GM18520 (cell line): ENCODE measurements around the gene VSTM4.

Source experiments
- ATAC-seq: cut with Tn5 transposase; IDR thresholded peaks from one replicate; pipeline ENCODE4 v1.9.1; 2021; ENCODE audit not compliant: unreplicated experiment

The VSTM4 gene

DNA sequence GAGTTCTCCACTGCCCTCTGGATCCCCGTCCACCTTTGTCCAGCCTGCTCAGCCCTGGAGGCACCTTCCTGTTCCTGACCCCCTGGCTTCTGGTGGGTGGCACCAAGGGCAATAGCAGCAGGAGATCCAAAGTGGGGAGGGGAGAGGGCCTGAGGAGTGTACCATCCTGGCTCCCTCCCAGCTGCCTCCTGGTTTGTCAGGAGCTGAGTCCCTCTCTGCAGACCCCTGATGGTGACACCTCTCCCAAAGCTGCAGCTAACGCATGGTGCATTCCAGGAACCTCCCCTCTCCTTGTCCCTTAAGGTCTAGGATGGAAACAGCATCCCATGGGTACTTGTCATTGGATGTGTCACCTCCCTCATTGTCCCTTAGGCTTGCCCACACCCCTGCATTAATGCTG, 39.6 kb downstream of the VSTM4 start:
- no peak for ATAC-seq

DNA sequence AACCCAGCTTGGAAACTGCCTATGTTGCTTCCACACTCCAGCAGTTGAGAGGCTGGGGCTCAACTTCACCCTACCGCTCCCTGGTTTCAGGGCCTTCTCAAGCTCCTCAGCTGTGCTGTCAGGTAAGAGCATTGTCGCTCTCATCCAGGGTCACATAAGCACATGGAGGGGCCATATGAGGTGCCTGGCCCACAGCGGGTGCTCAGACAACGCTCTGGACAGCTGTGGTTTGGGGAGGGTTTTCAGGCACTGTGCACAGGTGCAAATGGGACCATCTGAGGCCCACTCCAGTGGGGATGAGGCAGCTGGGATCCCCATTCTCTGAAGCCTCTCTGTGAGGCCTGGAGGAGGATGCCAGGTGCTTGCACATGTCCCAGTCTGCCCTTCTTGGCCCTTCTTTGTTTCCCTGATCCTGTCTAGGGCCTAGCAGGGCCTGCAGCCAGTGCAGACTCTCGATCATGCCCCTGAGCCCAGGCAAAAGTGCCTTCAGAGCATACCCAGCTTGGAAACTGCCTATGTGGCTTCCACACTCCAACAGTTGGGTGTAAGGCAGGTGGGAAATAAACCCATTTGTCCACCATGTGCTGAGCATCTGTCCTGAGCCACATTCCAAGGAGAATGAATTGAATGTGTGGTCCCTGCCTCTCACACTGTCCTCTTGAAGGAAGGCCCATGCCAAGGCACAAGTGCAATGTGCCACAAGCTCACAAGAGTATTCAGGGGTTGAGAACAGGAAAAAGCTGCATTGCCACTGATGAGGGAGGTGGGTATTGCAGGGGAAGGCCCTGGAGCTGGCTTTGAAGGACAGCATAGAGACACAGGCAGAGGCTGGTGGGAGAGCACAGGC, 40.3 kb downstream of the VSTM4 start:
- no peak for ATAC-seq

DNA sequence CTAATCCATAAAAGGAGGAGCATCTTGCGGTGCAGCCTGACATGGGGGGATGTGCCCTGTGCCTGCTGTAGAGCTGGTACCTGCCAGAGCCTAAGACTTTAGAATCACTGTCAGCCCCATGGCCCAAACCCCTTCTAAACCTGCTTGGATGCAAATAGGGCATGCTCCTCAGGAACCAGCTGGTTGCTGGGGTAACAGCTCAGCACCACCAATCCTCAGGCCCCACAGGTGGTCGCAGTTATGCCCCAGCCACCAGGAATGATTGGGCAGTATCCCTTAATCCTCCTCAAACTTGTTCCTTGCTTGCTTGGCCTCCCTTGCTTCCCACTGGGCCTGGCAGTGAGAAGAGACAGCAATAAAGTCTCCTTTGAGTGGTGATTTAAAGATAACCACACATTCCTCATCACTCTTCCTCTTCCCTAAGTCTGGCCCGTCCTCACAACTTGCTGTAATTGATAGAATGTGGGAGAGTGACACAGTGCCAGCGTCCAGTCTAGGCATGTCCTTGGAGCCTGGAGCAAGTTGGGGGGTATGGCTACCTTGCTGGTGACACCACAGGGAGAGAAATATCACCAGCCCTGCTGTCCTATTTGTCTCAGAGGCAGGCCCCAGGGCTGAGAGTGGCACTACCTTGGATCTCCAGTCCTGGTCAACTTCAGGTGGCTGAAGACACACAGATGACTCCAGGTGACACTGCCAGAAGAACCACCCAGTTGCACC, 43.0 kb downstream of the VSTM4 start:
- ATAC-seq = no peak

DNA sequence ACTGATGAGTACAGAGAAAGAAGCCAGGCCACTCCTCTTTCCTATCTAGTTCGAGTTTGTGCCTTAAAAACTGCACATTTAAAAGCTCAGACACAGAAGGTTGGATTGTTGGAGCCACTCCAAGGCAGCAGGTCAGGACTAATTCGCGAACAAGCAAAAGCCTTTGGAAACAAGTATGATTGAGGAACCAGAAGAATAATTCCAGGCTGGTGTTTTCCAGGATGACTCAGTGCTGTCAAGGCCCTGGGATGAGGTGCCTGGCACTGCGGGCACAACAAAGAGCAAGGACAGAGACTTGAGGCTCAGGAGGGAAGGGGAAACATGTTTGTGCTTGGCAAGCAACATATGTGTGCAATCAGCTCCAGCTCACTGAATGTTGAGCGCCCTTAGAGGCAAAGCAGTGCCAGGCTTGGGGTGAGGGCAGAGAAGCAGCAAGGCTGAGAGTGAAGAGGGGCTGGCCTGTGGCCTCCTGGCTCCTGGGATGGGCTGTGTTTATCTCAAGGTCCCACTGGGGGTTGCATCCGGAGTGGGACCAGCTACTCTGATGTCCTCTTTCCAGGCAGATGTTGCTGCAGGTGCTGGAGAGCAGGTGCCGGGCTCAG, 44.1 kb downstream of the VSTM4 start:
- ATAC-seq = no peak

DNA sequence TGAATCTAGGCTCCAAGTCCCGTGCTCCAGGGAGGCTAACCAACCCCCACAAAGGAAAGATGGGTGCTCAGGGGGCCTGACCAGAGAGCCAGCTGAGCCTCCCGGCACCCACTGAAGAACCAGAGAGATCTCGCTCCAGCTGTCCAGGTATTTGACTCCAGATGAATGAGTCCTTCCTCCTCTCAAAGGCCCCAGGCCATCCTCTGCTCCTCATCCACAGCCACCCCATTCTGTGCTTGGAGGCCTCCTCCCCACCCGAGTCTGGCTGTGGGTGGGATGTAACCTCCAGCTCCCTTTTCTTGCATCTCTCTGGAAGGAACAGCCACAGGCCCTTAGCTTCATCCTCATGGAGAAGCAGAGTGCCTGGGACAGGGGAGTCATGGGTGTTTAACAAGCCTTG, 44.6 kb downstream of the VSTM4 start:
- ATAC-seq = no peak

DNA sequence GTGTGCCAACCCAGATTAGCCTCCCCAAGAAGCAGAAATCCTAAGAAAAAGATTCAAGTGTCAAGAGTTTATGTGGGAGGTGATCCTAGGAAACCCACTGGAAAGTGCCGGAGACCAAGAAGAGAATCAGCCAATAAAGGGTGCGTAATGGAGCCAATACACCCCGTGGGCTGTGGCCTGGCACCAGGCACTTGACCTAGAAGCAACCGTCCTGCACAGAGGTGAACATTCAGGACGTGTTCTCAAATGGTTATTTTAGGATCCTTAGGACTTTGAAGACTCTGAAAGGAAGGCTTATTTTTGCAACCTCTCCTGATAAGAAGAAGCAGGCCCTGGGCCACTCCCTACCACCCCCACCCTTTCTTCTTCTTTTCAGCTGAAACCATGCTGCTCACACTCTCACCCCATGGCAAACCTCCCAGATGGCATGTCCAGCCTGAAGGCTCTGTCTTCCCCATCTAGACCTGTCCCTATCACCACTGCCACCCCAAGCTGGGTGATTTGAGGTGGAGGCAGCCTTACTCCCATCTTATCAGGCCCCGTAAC, 46.6 kb downstream of the VSTM4 start:
- no peak for ATAC-seq

DNA sequence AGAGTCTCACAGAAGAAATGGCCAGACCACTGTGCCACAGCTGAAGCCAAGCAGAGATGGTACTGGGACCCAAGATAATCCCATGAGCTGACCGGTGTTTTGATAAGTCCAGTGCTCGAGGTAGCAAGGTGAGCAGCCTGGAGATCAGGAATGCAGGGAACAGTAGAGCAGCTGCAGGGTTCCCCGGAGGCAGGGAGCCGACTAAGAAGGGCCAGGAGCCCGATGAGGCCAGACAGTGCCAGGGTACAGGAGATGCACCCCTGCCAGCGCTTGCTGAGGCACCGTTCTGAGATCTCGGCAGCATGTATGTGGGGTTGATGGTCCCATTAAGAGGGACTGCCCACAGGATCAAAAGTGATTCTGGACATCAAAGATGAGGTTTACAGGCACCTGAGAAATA, 47.1 kb downstream of the VSTM4 start:
- no peak for ATAC-seq

DNA sequence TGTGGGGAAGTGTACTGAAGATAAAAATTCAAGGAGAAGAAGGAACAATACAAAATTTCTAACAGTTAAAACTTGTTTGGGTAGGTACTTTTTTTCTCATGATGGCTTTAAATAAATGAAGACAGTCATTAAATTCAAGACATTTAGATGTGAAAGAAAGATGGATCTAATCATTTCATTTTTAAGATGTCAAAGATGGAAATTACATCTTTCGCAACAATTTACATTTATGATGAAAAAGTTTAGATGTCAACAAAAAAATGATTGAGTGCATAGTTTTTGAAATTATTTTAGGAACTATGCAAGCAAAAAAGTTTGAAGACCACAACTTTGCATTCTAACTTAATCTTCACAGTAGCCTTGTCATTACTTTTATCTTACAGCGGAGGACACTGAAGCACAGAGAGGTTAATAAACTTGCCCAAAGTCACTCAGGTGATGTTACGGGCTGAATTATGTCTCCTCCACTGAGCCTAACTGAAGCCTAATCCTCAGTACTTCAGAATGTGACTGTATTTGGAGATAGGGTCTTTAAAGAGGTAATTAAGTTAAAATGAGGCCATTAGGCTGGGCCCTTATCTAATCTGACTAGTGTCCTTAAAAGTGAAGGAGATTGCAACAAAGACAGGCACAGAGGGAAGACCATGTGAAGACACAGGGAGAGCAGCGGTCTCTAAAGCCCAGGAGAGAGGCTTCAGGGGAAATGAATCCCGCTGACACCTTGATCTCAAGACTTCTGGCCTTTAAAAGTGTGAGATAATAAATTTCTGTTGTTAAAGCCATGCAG, 48.2 kb downstream of the VSTM4 start:
- no peak for ATAC-seq

DNA sequence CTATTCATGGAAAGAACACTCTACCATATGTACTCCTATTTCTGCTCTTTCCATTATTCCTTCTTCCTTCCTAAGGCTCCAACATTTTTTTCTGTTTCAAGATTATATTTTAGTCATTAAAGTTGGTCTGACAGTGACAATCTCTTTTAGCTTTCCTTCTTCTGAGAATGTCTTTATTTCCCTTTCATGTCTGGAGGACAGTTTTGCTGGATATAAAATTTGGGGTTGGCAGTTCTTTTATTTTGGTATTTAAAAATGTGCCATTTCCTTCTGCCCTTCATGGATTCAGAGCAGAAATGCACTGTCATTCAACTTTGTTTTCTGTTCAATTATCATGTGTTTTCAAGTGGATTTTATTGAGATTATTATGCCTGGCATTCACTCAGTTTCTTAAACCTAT, 53.1 kb downstream of the VSTM4 start:
- no peak for ATAC-seq

DNA sequence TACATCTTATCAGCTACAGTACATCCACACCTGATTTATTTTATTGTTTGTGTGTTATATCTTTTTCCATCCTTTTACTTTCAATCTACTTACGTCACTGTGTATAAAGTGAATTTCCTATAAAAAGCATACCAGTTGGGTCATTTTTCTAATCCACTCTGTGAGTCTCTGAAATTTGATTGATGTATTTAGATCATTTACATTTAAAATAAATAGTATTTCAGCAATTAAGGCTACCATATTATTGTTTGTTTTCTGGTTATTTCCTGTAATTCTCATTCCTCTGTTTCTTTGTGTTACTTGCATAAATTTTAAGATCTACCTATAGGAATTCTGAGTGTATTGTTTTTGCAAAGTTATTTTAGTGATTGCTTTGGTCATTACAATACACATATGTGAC, 53.7 kb downstream of the VSTM4 start:
- ATAC-seq = no peak

DNA sequence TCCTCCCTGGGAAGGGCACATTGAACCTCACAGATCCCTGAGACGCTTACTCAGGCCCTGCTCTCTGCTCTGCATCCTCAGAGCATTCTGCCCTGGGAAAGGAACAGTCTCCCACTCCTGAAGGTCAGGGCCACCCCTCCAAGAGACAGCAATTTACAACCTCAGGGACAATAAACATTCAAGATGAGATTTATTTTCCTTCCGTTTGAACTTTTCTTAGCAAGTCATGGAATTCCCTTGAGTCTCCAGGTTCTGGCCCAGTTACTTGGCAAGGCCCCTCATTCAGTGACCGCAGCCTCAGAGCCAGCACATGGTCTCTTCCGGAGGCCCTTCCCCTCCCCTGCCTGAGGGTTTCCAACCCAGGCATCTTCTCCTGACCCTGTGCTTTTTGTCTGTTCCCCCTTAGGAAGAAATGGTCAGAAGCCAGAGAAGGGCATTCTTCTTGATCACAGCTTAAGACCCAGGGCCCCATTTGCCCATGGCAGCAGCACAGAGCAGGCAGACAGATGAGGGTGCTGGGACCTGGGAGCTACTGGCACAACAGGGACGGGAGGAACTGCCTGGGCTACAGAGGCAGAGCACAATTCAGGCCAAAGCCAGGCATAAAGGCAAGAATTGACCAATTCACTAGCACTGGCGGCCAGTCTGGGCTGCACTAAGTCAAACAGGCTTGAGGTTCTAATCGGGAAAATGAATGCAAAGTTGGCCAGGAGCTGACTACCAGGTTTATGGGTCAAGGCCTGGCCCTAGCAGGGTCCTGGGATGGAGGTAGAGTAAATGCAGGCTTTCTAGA, 56.7 kb downstream of the VSTM4 start:
- no peak for ATAC-seq

DNA sequence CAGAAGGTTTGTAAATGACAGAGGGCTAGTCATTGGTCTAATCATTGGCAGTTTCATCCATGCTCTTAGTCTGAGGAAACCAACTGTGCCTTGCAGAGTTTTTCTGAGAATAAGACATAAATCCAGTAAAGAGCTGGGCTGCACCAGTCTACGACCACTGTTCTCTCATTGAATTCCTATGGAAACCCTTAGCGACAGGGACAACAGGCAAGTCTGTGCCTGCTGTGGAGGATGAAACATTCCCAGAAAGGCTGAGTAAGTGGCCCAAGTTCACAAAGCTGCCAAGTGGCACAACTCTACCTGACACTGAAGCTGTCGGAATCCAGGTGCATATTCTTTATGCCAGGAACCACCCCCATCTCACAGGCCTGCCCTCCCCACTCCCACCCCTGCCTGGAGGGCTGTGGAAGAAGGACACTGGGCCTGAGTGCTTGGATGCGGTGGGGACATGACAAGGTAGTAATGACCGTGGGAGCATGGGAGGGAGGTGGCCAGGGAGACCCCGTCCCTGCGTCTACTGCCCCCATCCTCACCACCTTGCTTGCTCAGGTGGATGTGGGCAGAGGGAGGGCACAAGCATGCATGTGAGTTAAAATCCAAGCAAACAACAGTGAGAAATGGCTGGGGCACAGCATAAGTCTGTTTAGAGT, 58.0 kb downstream of the VSTM4 start:
- ATAC-seq = no peak

DNA sequence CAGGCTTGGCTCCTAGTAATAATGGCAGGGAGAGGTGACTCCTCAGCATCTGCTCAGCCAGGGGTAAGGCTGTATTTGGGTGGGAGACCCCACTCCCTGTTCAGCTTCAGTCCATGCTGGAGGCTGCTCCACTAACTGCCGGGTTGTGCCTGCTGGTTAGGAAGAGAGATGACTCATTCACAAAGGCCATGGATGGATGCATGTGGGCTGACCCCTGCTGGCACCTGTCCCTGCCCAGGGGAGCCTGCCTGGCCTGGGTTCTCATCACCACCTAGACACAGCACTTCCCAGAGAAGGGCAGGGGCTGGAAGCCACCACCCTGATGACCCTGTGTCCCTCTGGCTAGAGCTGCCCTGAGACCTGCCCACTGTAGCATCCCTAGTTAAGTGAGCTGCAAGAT, 59.0 kb downstream of the VSTM4 start:
- no peak for ATAC-seq

DNA sequence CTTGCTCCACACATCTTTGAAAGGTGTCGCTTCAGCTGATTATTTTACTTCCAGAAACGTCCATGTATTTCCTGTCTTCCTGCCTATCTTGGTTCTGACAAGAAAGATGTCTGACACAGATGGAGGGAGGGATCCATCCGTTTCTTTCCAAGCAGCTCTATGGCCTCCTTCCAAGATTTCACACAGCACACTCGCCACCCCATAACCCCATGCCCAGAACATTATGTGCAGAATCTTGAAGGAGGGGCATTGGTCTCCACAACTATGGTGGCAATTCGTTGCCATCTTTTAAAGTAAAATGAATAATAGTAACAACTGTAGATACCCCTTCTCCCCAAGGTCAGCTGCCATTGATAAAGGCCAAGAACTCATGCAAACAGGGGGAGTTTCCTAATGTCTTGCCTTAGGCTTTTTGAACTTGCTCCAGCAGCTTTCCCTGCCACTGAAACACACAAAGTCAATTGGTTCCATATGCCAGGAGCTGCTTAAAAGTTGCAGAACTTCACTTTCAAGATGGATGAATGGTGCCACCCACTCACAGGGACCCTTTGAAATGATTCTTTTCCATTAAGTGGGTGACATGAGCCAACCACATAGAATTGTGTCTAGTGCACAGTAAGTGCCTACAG, 60.0 kb downstream of the VSTM4 start:
- no peak for ATAC-seq

DNA sequence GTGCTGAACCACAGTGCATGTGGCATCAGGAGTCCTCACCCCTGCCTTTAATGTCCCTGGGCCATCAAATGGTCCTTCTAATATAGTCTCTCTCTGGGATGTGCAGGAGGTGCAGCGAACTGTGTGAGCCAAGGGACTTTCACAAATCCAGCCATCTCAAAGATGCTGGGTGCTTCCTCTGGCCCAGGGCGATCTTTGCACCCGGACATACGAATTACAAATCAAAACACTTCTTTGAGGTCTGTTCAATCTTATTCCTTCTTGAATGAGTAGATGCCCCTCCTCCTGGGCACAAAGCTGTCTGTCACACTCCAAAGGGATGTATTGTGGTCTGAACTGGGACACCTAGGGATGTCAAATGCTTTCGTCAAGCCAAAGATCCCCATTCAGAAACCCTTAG, 60.6 kb downstream of the VSTM4 start:
- no peak for ATAC-seq

DNA sequence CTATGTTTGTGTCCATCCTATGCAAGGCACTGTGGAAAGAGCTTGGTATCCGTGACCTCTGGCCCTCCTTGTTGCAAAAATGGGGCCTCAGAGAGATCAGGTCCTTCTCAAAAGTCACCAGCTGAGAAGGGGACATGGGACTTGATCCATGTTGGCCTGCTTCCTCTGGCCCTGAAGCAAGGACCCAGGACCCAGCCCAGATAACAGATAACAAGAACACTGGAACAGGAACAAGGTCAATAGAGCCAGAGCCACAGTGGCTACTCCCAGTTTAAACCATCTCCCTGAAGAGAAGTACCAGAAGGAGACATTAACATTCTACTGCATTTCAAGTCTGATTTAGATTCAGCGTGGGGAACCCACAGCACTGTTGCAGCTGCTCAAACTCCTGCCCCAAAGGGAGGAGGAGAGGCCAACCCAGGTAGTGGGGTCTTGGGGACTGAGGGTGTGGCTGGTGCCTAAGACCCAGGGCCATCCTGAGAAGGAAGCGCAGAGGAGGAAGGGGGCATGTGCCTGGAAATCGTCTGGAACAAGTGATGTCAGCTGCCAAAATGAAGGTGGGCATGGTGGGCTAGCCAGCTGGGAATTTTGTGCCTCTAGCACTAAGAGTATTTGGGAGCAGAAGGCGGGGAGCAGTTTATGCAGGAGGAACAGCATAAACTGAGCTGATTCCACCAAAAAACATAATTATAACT, 61.2 kb downstream of the VSTM4 start:
- no peak for ATAC-seq

DNA sequence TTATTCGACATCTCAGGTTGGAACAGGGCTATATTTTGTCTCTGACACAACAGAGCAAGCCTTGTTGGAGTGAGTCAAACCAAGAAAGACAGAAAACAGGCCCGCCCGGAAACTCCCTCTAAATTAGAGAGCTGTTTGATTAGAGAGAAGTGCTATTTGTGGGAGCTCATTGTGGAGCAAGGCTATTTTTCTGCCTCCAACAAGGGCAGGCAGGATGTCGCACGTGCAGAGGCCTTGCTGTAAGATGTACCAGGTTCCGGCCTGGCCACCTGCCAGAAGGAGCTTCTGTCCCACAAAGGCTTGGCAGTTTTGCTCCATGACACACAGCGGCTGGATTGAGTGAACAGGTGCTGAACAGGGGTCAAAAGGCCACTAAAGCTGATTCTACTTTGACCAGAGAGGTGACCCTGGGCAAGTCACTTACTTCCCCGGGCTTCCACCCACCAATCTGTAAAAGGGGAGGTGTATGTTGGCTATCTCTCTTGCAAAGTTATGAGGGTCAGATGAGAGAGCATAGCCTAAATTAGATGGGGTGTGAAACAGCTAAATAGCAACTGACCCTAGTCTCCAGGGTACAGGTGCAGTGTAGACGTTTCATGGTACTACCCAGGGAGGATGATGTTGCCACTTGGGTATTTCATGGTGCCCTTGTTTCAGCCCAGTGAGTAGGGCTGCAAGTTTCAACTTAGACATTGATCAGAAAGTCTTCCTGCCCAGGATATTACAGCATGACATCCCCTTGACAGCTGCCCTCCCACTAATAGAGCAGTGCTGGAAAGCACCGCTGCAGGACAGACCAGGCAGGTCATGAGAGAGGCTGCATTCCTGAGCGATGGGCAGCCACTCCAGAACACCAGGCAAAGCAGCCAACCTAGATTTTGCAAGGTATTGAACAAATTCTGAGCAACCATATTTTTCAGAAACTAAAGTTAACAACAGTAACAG, 62.0 kb downstream of the VSTM4 start:
- ATAC-seq = peak; percentile 40

DNA sequence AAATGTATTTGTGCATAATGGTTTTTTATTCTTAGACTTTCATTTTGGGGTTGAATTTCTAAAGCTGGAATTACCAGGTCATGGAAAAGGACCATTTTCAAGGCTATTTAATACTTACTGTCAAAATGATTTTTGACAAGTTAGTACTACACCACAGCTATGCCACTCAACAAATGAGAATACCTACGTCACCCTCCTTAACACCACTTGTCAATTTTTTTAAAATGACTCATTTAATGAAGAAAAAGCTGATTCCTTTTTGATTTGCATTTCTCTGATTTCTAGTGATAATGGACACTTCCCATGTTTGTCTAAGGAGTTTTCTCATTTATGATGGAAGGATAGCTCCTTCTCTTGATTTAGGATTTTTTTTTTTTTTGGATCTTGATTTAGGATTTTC, 63.3 kb downstream of the VSTM4 start:
- ATAC-seq = no peak
